Spleen (tissue), 11 donors: Measurements from ENCODE around the gene CWC15. TPM values are rescaled to one million over a fixed set of nuclear protein-coding genes. Genes with fewer than 3 reads are reported as not detected.

Experiments
- DNase-seq: peaks from one replicate; pipeline ENCODE4 v3.0.0-alpha.2; 2020
- H3K27ac ChIP-seq, 8 donors: fragments of 200-600 bp; sonication (generic) in 7 of 8; 1 replicate in 4 of 8; 2 replicates in 4 of 8; pipeline versions ENCODE4 v1.5.0 to v1.8.0; 2016 to 2021; ENCODE audit warnings: inconsistent platforms in 4 of 8, mild to moderate bottlenecking in 4 of 8, moderate library complexity in 1 of 8
- H3K27me3 ChIP-seq, 7 donors: fragments of 200-600 bp; sonication (generic) in 6 of 7; replicated peaks in 1 of 7; 1 replicate in 4 of 7; 2 replicates in 3 of 7; pipeline versions ENCODE4 v1.5.0 to v1.8.0; 2016 to 2021; ENCODE audit warnings: inconsistent platforms in 3 of 7, mild to moderate bottlenecking in 1 of 7
- H3K36me3 ChIP-seq, 6 donors: fragments of 200-600 bp; sonication (generic) in 5 of 6; 1 replicate in 4 of 6; 2 replicates in 2 of 6; pipeline versions ENCODE4 v1.5.0 to v1.8.0; 2016 to 2021; ENCODE audit warnings: inconsistent platforms in 2 of 6
- H3K4me1 ChIP-seq, 6 donors: fragments of 200-600 bp; sonication (generic) in 5 of 6; 1 replicate in 3 of 6; 2 replicates in 3 of 6; pipeline versions ENCODE4 v1.5.0 to v1.8.0; 2016 to 2021; ENCODE audit warnings: inconsistent platforms in 3 of 6
- H3K4me3 ChIP-seq, 8 donors: fragments of 200-600 bp; sonication (generic) in 7 of 8; 1 replicate in 4 of 8; 2 replicates in 4 of 8; pipeline versions ENCODE4 v1.5.0 to v1.8.0; 2016 to 2021; ENCODE audit warnings: inconsistent platforms in 4 of 8, mild to moderate bottlenecking in 4 of 8, moderate library complexity in 2 of 8
- H3K9me3 ChIP-seq, 8 donors: fragments of 200-600 bp; sonication (generic) in 7 of 8; 1 replicate in 4 of 8; 2 replicates in 4 of 8; pipeline versions ENCODE4 v1.5.0 to v1.8.0; 2016 to 2021; ENCODE audit warnings: inconsistent platforms in 4 of 8
- CTCF ChIP-seq, 11 experiments: fragments of 200-600 bp in 7 of 11; fragments of 450-650 bp in 4 of 11; sonication (generic) in 4 of 11; IDR thresholded peaks in 8 of 11; conservative IDR thresholded peaks in 3 of 11; 1 replicate in 7 of 11; 2 replicates in 4 of 11; pipeline versions ENCODE4 v1.4.0 to v1.8.0; 2016 to 2021; ENCODE audit warnings: antibody characterized with exemption in 11 of 11, inconsistent platforms in 4 of 11, mild to moderate bottlenecking in 1 of 11
- POLR2A ChIP-seq, 3 donors: fragments of 450-650 bp; IDR thresholded peaks; one replicate each; pipeline ENCODE4 v1.5.1; 2017; ENCODE audit warnings: antibody characterized with exemption in 3 of 3, mild to moderate bottlenecking in 1 of 3
- POLR2AphosphoS5 ChIP-seq, 3 donors: sonication (generic); formaldehyde crosslinking; IDR thresholded peaks; one replicate each; pipeline ENCODE4 v1.5.1; 2017; ENCODE audit warnings: antibody characterized with exemption in 3 of 3
- WGBS, 5 donors: extraction: QIAGEN DNeasy Blood & Tissue Kit in 3 of 5; methylation state at CpG; one replicate each; pipeline versions ENCODE4 v1.1.5 to v1.1.7; 2013 to 2018; 5-methylcytosine and 5-hydroxymethylcytosine counted together
- intact Hi-C: fragments of 100-400 bp; cut with DNase I; formaldehyde crosslinking; loops from one replicate; pipeline ENCODE4 v1.15.0; 2023; ENCODE audit warnings: low total_unique reads
- polyA plus RNA-seq, 3 donors: library from polyadenylated mRNA; stranded (reverse); fragments of 200-250 nt; gene quantifications; one replicate each; pipeline ENCODE4 v1.2.1, GENCODE V29; 2013
- total RNA-seq, 7 donors: library from RNA; depleted of rRNA in 3 of 7; stranded (reverse); fragments of >200 nt in 3 of 7; fragmentation: NEBNext Ultra II Directional in 4 of 7; extraction: Animal tissue kit (Norgen Biotek cat#: 25700) in 4 of 7; gene quantifications; one replicate each; pipeline versions ENCODE4 v1.1.0 to v1.2.1, GENCODE V29; 2016 to 2021
- donor health status: healthy with polysubstance abuse.
- donor health status: DM: no; HTN: no; CAD: no; lungs with moderate emphysema.
- donor health status: DM: no; HTN: no; CAD: no.
- donor health status: Bipolar disorder and iron deficiency.
- donor health status: healthy.
- donor health status: DM: no; HTN: no; CAD: no.
- donor health status: DM: yes; HTN: yes; CAD: no.

CWC15 gene
- total and polyA plus RNA-seq, 10 donors = 40.6 to 95.0 (median 59.3) TPM

GRCh38 chr11:94964934-94965333 lies 8.4 kb downstream of the CWC15 start:
- Histone ChIP-seq H3K9me3 (no peaks in the 10 kb centered on the region), H3K27ac (no peak overlapping the region), H3K27me3 (no peaks in the 10 kb centered on the region), H3K4me3 (no peak overlapping the region), H3K4me1 (peaks cover 0 to 15% (median 2%) of the 10 kb centered on the region in 6 donors), H3K36me3 (peaks cover 10 to 100% (median 97%) of the 10 kb centered on the region in 6 donors)
- no peak for DNase-seq
- 92 to 97% (median 93%) methylated on average over 4 of the region's 4 CpGs for whole genome bisulfite sequencing, 5 donors
- intact Hi-C loops = no loop called here
- TF ChIP-seq CTCF (IDR thresholded peaks at IDR 0.05 in 8 of 11, conservative IDR thresholded peaks at IDR 0.05 in 3 of 11) (no peak), POLR2AphosphoS5 (IDR thresholded peaks at IDR 0.05) (no peak), POLR2A (IDR thresholded peaks at IDR 0.05) (no peak)

GRCh38 chr11:94961255-94961654 lies 12.1 kb downstream of the CWC15 start:
- Histone ChIP-seq H3K4me1 (no peaks in the 10 kb centered on the region), H3K9me3 (no peaks in the 10 kb centered on the region), H3K36me3 (peaks cover 5 to 85% (median 68%) of the 10 kb centered on the region in 6 donors), H3K27me3 (no peaks in the 10 kb centered on the region), H3K27ac (no peak overlapping the region), H3K4me3 (no peak overlapping the region)
- no peak for DNase-seq
- intact Hi-C loops = no loop called here
- whole genome bisulfite sequencing, 5 donors = 93 to 100% (median 97%) methylated on average over 1 of the region's 1 CpG
- no peak for TF ChIP-seq POLR2AphosphoS5 (IDR thresholded peaks at IDR 0.05)
- no peak for TF ChIP-seq CTCF (IDR thresholded peaks at IDR 0.05 in 8 of 11, conservative IDR thresholded peaks at IDR 0.05 in 3 of 11)
- no peak for TF ChIP-seq POLR2A (IDR thresholded peaks at IDR 0.05)

GRCh38 chr11:94960488-94960887 lies 12.9 kb downstream of the CWC15 start:
- intact Hi-C loops = no loop called here
- H3K36me3 ChIP-seq = peaks cover 4 to 77% (median 62%) of the 10 kb centered on the region in 6 donors
- 94 to 98% (median 96%) methylated on average over 2 of the region's 2 CpGs for WGBS, 5 donors
- no peak for TF ChIP-seq POLR2AphosphoS5 (IDR thresholded peaks at IDR 0.05)
- TF ChIP-seq POLR2A (IDR thresholded peaks at IDR 0.05) = no peak
- no peak for TF ChIP-seq CTCF (IDR thresholded peaks at IDR 0.05 in 8 of 11, conservative IDR thresholded peaks at IDR 0.05 in 3 of 11)
- no peak overlapping the region for H3K27ac ChIP-seq
- H3K4me3 ChIP-seq = no peak overlapping the region
- H3K27me3 ChIP-seq = no peaks in the 10 kb centered on the region
- no peaks in the 10 kb centered on the region for H3K4me1 ChIP-seq
- no peak for DNase-seq
- H3K9me3 ChIP-seq = no peaks in the 10 kb centered on the region

DNA sequence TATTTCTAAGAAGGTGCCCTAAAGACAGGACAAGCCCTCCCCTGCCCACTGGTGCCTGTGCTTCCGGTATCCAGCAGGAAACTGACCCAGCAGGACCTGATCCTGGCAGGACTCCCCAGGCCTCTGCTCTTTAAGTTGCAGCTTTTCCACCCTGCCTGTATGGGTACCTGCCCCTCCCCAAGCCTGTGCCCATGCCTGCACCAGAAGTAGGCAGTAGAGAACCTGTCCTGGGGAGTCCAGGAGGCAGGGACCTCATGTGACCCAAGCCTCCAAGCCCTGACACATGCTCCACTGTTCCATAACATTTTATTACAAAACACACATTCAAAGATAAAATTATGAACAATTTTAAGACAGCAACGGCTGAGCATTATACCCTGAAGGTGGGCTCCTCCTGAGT lies 14.2 kb downstream of the CWC15 start:
- WGBS, 5 donors = 79 to 93% (median 86%) methylated on average over 2 of the region's 2 CpGs
- TF ChIP-seq POLR2AphosphoS5 (IDR thresholded peaks at IDR 0.05) (peak in 1 of 3 donors; percentile 10), POLR2A (IDR thresholded peaks at IDR 0.05) (no peak), CTCF (IDR thresholded peaks at IDR 0.05 in 8 of 11, conservative IDR thresholded peaks at IDR 0.05 in 3 of 11) (no peak)
- H3K27ac ChIP-seq = no peak overlapping the region
- DNase-seq = peak; percentile 43
- peaks cover 3 to 64% (median 48%) of the 10 kb centered on the region in 6 donors for H3K36me3 ChIP-seq
- H3K4me3 ChIP-seq = no peak overlapping the region
- H3K27me3 ChIP-seq = no peaks in the 10 kb centered on the region
- intact Hi-C loops = no loop called here
- H3K9me3 ChIP-seq = no peaks in the 10 kb centered on the region
- no peaks in the 10 kb centered on the region for H3K4me1 ChIP-seq
